ENCODE measurements around the gene RAB11FIP5.
"Not testable (repeated sequence)": the region's sequence is repeated elsewhere in the genome, so short reads cannot be mapped to it uniquely, and the experiment has no call there.

RAB11FIP5 gene

DNA sequence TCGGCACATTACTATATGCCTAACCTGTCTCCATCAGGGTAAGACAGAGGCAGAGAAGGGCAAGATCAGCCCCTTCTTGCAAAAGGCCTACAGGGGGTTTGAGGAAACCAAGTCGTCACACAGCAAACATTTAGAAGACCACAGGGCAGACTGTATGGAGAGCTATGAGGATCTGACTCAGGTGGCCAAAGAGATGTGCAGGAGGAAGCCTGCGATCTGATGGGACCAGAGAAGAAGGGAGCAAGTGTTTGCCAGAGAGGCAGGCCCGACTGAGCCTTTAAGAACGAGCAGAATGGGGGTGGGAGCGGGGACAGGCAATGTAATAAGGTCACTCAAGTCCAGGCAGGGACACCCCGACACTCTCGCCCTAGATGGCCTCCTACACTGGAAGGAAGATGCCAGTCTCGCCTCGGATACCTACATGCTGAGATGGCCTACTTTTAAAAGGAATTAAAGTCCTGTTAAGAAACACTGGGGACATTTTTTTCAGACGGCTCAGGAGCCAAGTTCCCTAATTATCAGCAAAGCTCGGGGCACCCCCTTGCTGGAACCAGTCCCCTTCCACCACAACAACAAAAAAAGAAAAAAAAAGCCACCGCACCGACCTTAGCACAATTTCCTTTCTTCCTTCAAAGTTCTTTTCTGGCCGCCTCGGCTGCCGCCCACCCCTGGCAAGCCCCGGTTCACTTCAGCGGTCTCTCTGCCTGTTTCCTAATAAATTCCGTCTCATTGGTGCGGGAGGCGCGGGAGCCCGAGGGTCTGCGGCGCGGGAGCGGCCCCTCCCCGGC lies 42.7 kb downstream of the RAB11FIP5 start:
- peak; percentile 44 for DNase-seq

DNA sequence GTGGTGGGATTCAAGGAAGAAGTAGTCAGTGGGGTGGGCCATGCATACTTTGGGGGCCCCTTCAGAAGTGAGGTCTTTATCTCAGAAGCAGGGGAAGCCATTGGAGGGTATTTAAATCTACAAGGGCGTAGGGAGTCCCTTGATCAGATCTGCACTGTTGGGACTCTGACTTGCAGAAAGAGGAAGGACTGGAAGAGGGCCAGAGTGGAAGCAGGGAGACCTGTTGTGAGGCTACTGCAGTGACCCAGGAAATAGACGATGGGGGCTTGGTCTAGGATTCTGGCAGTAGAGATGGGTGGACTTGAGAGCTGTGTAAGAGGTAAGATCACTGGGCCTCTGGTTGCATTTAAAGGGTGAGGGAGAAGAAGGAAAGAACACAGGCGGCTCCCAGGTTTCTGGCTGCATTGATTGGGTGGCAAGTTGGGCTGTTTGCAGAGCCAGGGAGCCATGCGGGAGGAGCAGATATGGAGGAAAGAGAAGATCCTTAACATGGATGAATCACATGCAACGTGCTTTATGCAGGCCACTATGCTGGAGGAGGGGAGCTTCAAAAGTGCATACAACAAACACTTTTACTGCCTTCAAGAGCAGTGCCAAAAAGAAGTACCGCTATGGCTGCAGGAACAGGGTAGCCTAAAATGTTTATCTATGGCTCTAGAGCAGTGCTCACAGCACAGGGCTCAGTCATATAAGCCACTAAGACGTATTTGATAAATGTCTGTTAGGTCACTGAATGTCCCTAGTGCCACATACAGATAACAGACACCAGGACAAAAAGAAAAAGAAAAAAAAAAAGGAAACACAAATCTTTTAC lies 43.5 kb downstream of the RAB11FIP5 start:
- peak; percentile 46 for DNase-seq

DNA sequence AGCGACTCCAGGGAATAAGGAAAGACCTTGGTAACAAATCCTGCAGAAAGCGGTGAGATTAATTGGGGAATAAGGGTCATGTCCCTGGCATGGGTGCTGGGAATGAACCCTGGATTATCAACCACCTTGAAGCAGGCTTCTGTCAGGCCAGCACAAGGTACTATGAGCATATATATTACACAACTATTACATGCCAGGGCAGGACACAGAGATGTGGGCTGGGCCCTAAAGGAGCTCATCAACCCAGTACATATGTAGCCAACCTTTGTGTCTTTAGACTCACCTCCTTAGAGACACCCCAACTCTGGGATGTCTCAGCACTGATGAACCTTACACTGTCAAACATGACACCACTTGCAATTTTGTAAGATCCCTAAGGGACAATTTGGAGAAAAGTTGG lies 44.6 kb downstream of the RAB11FIP5 start:
- DNase-seq: no peak

GRCh38 chr2:73067043-73067442 lies 45.7 kb downstream of the RAB11FIP5 start:
- DNase-seq: no peak

- not testable (repeated sequence) for DNase-seq
These were observed 47.7 kb downstream of the RAB11FIP5 start for GRCh38 chr2:73065070-73065469.

DNA sequence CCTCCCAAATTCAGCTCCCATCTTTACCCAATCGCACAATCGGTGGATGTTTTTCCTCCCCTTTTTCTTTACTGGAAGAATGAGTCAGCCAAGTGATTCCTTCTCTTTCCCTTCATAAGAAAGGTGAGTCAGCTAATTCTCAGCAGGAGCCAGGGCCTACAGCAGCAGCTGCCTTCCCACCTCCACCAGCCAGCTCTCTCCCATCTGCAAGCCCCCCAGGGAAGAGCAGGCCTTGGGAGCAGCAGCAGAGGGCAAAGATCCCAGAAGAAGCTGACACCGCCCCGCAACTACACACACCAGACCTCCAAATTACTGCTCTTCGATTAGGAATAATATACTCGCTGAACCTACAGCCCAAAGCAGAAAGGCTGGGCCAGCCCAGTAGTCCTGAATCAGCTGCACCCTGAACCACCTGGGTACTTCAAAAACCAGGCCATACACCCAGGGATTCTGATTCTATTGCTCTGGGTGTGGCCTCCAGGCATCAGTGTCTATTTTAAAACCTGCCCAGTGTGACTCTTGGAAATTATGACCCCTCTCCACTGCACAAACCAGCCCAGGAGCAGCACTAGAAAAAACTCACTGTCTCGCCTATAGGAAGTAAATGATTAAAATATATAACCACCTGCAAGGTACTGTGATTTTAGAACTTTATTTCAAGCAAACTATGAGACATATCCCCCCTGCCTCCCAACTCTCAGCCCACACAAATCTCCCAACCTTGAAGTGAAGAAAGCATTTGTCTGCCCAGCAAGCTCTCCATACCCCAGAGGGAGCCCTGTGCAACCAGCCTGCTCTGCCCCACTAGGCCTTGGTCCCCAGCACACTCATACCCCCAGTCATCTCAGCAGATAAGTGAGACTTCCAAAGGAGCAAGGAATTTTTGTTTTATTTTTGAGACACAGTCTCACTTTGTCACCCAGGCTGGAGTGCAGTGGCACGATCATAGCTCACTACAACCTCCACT lies 48.6 kb downstream of the RAB11FIP5 start:
- DNase-seq: peak; percentile 80

- no peak for DNase-seq
These were observed 49.3 kb downstream of the RAB11FIP5 start for GRCh38 chr2:73063472-73063871.

DNA sequence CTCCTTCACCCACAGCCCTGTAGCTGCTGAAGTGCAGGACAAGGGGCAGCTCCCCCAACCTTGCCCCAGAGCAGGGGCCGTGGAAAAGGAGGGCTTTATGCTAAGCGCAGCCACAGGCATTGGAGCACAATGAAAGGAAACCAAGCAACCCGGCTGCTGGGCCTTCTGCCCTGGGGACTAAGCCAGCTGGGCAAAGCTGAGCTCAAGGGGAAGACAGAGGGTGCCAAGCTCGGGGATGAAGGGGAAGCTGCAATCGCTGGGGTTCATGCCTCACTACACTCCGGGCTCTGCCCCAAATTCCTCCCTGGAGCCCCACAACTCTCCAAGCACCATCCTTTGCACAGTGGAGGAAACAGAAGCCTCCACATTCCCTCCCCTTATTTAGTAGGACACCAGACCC lies 53.6 kb downstream of the RAB11FIP5 start:
- DNase-seq: no peak

DNA sequence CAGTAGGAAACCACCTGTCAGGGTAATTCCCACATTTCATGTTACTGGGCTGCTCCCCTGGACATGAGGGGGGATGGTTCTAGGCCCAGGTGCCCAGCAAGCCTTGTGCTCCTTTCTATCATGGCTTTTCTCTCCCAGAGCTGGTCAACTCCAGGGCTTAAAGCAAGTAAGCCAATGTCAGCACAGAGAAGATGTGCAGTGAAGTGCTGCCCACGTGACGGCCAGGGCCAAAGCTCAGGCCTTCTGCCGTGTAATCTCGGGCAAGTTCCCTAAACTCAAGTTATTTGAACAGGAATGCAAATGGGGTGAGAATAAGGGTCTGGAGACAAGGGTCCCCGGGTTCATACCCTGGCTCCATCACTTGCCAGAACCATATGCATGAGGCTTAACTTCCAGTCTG lies 57.8 kb downstream of the RAB11FIP5 start:
- no peak for DNase-seq

DNA sequence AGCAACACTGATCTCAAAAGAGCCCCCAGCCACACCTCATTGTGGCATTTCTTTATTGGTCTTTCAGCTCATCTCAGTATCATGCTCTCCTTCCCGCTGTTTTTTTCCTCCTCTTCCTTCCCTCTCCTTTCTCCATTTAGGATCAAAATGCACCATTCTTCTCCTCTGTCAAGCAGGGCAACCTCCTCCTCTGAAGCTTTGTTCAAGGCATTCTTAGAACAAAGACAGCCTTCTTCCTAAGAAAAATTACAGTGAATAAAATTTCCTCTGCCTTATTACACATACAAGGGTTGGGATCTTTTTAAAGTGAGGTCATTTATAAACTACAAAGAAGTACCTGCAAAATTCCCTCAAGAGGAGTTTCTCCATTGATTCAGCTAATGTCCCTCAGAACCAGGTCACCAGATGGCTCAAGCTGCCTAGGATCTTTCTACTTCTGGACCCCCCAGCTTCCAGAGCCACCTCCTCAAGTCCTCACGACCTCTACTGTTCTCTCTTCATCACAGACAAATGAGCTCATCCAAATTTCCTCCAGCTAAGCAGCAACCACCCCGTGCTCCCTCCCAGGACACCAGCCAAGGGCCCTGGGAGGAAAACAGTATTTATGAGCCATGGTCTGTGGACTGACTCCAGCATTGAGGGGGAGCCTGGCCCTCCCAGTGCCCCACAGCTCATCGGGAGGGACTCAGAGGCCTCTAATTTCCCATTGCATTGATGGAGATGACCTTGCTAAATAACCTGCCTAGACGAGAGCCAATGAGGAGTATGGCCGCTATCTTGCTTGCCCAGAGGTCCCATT lies 59.2 kb downstream of the RAB11FIP5 start:
- DNase-seq: no peak

DNA sequence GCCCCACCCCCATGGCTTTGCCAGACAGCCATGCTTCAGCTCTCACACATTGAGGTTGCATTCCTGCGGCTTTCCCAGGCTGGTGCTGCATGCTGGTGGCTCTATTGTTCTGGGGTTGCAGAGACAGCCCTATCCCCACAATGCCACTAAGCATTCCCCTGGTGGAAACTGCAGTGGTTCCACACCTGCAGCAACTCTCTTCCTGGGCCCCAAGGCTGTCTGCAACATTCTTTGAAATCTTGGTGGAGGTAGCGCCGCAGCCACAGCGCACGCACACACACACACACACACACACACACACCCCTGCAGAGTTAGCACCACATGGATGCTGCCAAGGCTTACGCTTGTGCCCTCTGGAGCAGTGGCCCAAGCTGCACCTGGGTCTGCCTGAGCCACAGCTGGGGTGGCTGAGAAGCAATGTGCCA lies 62.6 kb downstream of the RAB11FIP5 start:
- DNase-seq: peak; percentile 94

DNA sequence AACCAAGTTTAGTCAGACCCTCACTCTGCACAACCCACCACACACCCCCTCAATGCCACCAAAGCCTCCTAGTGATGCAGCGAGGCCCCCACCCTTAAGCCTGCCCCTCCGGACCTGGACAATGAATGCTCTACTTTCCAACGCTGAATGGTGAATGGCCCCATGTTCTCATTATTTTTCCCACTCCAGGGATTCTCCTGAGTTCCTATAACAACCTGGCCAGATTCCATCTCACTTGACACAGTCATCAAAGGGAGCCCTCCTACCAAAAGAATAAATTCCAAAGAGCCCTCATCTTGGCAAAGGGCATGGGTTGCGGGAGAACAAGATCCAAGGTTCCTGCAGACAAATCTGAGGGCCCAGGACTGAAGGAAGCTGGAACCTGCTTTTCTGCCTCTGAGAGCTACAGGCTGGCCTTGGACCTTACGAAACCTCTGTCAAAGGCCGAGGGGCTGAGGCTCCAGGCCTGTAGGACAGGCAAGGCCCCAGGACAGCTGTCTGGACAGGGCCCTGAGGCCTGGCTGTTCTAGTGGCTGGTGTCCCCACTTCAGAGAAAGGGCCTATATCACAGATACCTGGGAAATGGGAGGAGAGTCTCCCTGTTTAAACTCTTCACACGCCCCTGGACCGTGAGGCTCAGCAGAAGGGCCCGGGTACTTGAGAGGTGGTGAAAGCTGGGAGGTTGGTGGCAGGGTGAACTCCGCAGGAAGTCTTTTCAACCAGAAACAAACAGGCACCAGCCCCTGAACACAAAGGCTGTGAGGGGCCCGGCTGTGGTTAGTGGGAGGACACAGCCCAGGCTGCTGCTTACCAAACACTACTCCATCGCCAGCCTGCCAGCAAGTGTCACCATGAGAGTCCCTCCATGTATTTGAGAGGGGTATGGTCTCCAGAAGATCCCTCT lies 68.6 kb downstream of the RAB11FIP5 start:
- no peak for DNase-seq

DNA sequence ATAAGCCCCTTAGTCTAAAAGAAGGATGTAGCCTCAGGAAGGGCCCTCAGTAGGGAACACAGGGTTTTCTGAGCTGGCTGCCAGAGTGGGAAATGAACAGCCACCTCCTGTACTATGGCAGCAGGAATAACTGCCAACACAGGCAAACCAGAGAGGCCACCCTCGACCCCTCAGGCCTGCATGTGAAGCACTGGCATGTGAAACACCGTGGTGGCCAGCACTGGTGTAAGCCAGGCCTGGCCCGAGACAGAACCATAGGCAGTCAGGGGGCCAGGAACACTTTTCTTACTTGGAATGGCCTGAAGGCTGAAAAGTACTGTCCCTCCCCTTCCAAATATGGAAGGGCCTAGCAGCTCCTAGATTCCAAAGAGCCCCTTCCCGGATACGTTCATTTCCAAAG lies 69.5 kb downstream of the RAB11FIP5 start:
- DNase-seq: peak; percentile 77

GRCh38 chr2:73037947-73038585 lies 74.7 kb downstream of the RAB11FIP5 start:
- DNase-seq: no peak

GRCh38 chr2:73036766-73037165 lies 76.0 kb downstream of the RAB11FIP5 start:
- DNase-seq: no peak

DNA sequence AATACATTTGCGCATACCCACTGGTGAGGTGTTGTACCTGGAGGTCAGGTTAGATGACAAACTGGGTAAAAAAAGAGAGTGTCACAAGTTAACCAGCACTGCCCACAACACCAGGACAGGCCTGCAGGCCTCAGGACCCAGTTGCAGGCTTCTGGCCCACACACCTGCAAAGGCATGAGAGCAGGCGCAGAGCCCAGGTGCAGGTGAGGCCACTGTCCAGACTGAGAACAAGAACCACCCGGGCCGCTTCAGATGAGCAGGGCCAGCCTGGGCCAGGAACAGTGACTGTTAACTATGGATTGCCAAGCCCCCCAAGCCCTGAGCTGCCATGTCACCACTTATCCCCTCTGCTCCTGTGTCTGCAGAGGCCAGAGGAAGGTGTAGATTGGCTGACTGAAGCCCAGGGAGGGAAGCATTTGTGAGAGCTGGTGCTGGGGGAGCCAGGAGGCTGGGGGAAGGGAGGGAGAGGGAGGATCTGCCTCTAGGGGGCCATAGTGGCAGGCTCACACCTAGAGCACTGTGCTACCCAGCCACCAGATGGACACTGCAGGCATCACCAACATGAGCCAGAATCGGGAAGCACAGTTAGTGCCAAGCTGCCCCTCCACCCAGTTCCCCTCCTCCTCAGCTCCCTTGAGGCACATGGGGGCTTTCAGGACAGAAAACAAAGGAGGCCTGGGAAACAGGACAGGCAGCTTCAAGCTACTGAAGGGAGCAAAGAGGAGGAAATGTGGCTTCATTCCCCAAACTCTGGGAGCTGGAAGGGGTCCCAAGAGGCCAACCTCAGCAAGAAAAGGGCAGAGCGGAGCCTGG lies 76.6 kb downstream of the RAB11FIP5 start:
- DNase-seq: peak; percentile 62

GRCh38 chr2:73034661-73035375 lies 77.9 kb downstream of the RAB11FIP5 start:
- no peak for DNase-seq

GRCh38 chr2:73033766-73034381 lies 78.9 kb downstream of the RAB11FIP5 start:
- DNase-seq: no peak

All from islet precursor cell (in vitro differentiated cells).